ENCODE measurements around the gene CHD6. TPM values are rescaled to one million over a fixed set of nuclear protein-coding genes. Genes with fewer than 3 reads are reported as not detected.

Gene CHD6
- total RNA-seq, 1 experiment from 2014 or later: 27.2 TPM

DNA sequence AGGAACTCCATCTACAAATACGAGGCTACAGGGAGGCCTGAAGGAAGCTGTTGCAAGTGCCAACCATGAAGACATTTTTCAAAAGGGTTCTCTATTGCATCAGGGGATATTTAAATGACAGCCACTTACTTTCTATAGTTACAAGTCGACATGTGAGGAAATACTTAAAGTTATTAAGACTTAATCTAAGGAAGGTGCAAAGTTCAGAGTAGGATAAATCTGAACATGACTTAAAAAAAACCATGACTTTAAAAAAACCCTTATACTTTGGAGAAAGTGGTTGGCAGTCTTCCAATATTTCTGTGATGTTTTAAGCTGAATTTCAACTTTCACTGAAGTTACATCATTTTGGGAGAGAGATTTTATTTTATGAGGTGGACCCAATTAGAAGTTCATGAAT is 195.2 kb downstream of the CHD6 start:
- TF ChIP-seq, protein P1, sequence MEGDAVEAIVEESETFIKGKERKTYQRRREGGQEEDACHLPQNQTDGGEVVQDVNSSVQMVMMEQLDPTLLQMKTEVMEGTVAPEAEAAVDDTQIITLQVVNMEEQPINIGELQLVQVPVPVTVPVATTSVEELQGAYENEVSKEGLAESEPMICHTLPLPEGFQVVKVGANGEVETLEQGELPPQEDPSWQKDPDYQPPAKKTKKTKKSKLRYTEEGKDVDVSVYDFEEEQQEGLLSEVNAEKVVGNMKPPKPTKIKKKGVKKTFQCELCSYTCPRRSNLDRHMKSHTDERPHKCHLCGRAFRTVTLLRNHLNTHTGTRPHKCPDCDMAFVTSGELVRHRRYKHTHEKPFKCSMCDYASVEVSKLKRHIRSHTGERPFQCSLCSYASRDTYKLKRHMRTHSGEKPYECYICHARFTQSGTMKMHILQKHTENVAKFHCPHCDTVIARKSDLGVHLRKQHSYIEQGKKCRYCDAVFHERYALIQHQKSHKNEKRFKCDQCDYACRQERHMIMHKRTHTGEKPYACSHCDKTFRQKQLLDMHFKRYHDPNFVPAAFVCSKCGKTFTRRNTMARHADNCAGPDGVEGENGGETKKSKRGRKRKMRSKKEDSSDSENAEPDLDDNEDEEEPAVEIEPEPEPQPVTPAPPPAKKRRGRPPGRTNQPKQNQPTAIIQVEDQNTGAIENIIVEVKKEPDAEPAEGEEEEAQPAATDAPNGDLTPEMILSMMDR (IDR thresholded peaks at IDR 0.05; ENCODE audit: unreplicated experiment): no peak

DNA sequence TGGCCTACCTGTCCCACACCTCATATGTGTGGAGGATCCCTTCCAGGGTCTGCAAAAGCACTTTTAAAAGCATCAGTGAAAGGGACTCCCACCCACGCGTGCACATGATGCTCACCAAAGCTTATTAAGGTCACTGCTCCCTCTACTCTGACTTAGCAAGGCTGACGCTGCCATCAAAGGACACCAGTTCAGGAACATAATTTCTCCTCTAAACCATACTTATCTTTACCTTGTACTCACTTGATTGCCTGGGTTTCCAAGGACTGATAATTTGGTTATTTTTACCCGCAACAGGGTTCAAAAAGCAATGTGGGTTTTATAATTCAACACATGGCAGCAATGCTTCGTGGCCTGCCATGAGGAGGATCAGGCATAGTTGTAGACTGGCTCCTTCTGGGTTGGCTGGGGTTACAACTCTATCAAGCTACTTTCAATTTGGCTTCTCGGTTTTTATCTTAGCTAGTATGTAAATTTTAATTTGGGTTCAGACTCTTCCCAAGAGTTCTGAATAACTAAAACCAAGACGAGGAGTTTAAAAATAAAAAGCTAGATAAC is 199.4 kb downstream of the CHD6 start:
- H3K4me3 Mint-ChIP-seq (ENCODE audit: unreplicated experiment): no peak overlapping the region
- no peak for DNase-seq (ENCODE audit: unreplicated experiment)
- H3K27ac Mint-ChIP-seq (ENCODE audit: low read depth, unreplicated experiment): no peak overlapping the region
- H3K27me3 Mint-ChIP-seq (ENCODE audit: insufficient read depth, unreplicated experiment): no peaks in the 10 kb centered on the region
- no TSS peak for BruUV-seq (replicated peaks)
- no peaks in the 10 kb centered on the region for H3K4me1 Mint-ChIP-seq (ENCODE audit: insufficient read depth, unreplicated experiment)
- ChIA-PET CTCF (interaction anchor here (1.2 to 3.2 kb wide), 3 partner anchors 7 to 9 kb away, joined by 4 to 28 read pairs (median 6); no protein-coding TSS in a partner anchor), POLR2A (interaction anchor here (0.6 to 1.0 kb wide), 2 partner anchors 10 to 56 kb away, joined by 3 read pairs; no protein-coding TSS in a partner anchor)
- peaks cover 85% of the 10 kb centered on the region for H3K36me3 Mint-ChIP-seq (ENCODE audit: insufficient read depth, unreplicated experiment)
- no peaks in the 10 kb centered on the region for H3K9me3 Mint-ChIP-seq (ENCODE audit: unreplicated experiment)
- intact Hi-C loops (cut with micrococcal nuclease): no loop called here
- TF ChIP-seq, protein P1 (IDR thresholded peaks at IDR 0.05; ENCODE audit: unreplicated experiment): no peak

More for the DNA sequence above, 195.2 kb downstream of the CHD6 start:
- Mint-ChIP-seq H3K27ac (ENCODE audit: low read depth, unreplicated experiment) (no peak overlapping the region), H3K4me1 (ENCODE audit: insufficient read depth, unreplicated experiment) (peaks cover 2% of the 10 kb centered on the region), H3K9me3 (ENCODE audit: unreplicated experiment) (no peaks in the 10 kb centered on the region), H3K36me3 (ENCODE audit: insufficient read depth, unreplicated experiment) (peaks cover 89% of the 10 kb centered on the region), H3K27me3 (ENCODE audit: insufficient read depth, unreplicated experiment) (no peaks in the 10 kb centered on the region), H3K4me3 (ENCODE audit: unreplicated experiment) (no peak overlapping the region)
- DNase-seq (ENCODE audit: unreplicated experiment): no peak
- no TSS peak for BruUV-seq (replicated peaks)
- intact Hi-C loops (cut with micrococcal nuclease): no loop called here
- ChIA-PET CTCF (no interaction called here), POLR2A (interaction anchor here (1.3 kb wide), 1 partner anchor 22 kb away, joined by 3 read pairs; no protein-coding TSS in a partner anchor)

DNA sequence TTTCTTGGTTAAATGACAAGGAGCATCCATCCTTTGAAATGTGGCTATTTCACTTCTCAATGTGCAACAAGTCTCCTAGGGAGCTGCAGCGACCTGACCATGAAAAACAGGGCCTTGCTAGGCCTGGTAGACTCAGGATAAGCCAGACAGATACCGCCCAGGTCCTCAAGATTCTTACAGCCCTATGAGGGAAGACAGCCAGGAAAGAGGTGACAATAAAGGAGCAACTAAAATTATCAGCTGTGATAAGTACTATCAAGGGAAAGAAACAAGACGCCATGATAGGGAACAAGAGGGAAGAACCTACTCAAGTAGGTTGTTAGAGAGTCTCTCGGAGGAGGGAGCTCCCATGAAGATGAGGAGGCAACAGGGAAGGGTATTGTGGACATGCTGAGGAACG is 200.1 kb downstream of the CHD6 start:
- Mint-ChIP-seq H3K27me3 (ENCODE audit: insufficient read depth, unreplicated experiment) (no peaks in the 10 kb centered on the region), H3K27ac (ENCODE audit: low read depth, unreplicated experiment) (no peak overlapping the region), H3K9me3 (ENCODE audit: unreplicated experiment) (no peaks in the 10 kb centered on the region), H3K36me3 (ENCODE audit: insufficient read depth, unreplicated experiment) (peaks cover 79% of the 10 kb centered on the region), H3K4me3 (ENCODE audit: unreplicated experiment) (no peak overlapping the region), H3K4me1 (ENCODE audit: insufficient read depth, unreplicated experiment) (no peaks in the 10 kb centered on the region)
- intact Hi-C loops (cut with micrococcal nuclease): no loop called here
- BruUV-seq (replicated peaks): no TSS peak
- POLR2A ChIA-PET: interaction anchor here (0.7 kb wide), 1 partner anchor 77 kb away, joined by 3 read pairs; the partner anchor contains the start of gene LPIN3
- TF ChIP-seq, protein P1 (IDR thresholded peaks at IDR 0.05; ENCODE audit: unreplicated experiment): no peak
- CTCF ChIA-PET: interaction anchor here (0.6 to 1.4 kb wide), 3 partner anchors 8 to 279 kb away, joined by 3 to 4 read pairs (median 3); no protein-coding TSS in a partner anchor
- DNase-seq (ENCODE audit: unreplicated experiment): no peak

DNA sequence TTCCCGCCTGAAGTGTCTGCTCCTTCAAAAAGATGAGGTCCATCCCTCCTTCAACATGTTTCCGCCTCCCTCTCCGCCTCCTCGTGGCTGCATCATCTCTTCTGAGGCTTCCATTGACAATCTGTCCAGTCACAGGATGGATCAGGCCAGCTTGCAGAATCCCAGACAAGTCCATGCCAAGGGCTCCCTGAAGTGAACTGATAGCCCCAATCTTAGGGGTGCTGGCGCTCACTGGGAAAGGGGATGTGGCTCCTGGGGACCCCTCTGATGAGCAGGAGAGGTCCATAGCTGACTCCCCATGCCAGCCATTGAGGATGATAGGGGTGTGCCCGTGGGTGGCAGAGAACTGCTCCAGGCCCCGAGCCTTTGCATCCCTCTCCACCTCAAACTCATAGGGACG is 203.0 kb downstream of the CHD6 start:
- BruUV-seq (replicated peaks): no TSS peak

More for the DNA sequence above, 203.0 kb downstream of the CHD6 start:
- Mint-ChIP-seq H3K27me3 (ENCODE audit: insufficient read depth, unreplicated experiment) (no peaks in the 10 kb centered on the region), H3K36me3 (ENCODE audit: insufficient read depth, unreplicated experiment) (peaks cover 63% of the 10 kb centered on the region), H3K4me3 (ENCODE audit: unreplicated experiment) (no peak overlapping the region), H3K27ac (ENCODE audit: low read depth, unreplicated experiment) (no peak overlapping the region), H3K9me3 (ENCODE audit: unreplicated experiment) (no peaks in the 10 kb centered on the region), H3K4me1 (ENCODE audit: insufficient read depth, unreplicated experiment) (no peaks in the 10 kb centered on the region)
- ChIA-PET POLR2A (no interaction called here), CTCF (interaction anchor here (0.6 to 1.7 kb wide), 6 partner anchors 24 to 1994 kb away, joined by 3 to 7 read pairs (median 5); partner anchors contain the start of gene LPIN3)
- DNase-seq (ENCODE audit: unreplicated experiment): no peak
- intact Hi-C loops (cut with micrococcal nuclease): no loop called here
- TF ChIP-seq, protein P1 (IDR thresholded peaks at IDR 0.05; ENCODE audit: unreplicated experiment): no peak

Measured in MCF 10A (cell line).